Measurements from ENCODE around the gene HM13.

The HM13 gene

DNA sequence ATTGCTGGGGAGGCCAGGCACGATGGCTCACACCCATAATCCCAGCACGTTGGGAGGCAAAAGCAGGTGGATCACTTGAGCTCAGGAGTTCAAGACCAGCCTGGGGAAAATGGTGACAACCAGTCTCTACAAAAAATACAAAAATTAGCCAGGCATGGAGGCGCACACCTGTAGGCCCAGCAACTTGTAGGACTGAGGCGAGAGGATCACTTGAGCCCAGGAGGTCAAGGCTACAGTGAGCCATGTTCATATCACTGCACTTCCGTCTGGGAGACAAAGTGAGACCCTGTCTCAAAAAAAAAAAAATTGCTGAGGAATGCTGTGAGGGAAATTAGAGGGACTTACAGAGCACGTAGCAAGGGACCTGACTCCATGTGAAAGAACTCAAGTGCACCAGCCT, 50.0 kb downstream of the HM13 start:
- TF ChIP-seq TAF1 (IDR thresholded peaks at IDR 0.05; ENCODE audit: borderline replicate concordance, low read depth, low read length), result no peak
- no peak for TF ChIP-seq POLR2A (IDR thresholded peaks at IDR 0.05; ENCODE audit: low read depth, low read length)
- no peak for TF ChIP-seq POLR2AphosphoS5 (IDR thresholded peaks at IDR 0.05; ENCODE audit: low read depth, low read length)
- DNase-seq (ENCODE audit: insufficient read length) (no peak), FAIRE-seq (no peak)

GRCh38 chr20:31565699-31566318, 51.6 kb downstream of the HM13 start:
- DNase-seq (ENCODE audit: insufficient read length) (no peak), FAIRE-seq (no peak)

GRCh38 chr20:31566319-31566657, 52.0 kb downstream of the HM13 start:
- DNase-seq (ENCODE audit: insufficient read length) (no peak), FAIRE-seq (no peak)
- TF ChIP-seq TAF1 (IDR thresholded peaks at IDR 0.05; ENCODE audit: borderline replicate concordance, low read depth, low read length) (no peak), POLR2A (IDR thresholded peaks at IDR 0.05; ENCODE audit: low read depth, low read length) (no peak), POLR2AphosphoS5 (IDR thresholded peaks at IDR 0.05; ENCODE audit: low read depth, low read length) (no peak)

More at GRCh38 chr20:31565699-31566318, 51.6 kb downstream of the HM13 start:
- TF ChIP-seq POLR2A (IDR thresholded peaks at IDR 0.05; ENCODE audit: low read depth, low read length) (no peak), POLR2AphosphoS5 (IDR thresholded peaks at IDR 0.05; ENCODE audit: low read depth, low read length) (no peak), TAF1 (IDR thresholded peaks at IDR 0.05; ENCODE audit: borderline replicate concordance, low read depth, low read length) (no peak)

DNA sequence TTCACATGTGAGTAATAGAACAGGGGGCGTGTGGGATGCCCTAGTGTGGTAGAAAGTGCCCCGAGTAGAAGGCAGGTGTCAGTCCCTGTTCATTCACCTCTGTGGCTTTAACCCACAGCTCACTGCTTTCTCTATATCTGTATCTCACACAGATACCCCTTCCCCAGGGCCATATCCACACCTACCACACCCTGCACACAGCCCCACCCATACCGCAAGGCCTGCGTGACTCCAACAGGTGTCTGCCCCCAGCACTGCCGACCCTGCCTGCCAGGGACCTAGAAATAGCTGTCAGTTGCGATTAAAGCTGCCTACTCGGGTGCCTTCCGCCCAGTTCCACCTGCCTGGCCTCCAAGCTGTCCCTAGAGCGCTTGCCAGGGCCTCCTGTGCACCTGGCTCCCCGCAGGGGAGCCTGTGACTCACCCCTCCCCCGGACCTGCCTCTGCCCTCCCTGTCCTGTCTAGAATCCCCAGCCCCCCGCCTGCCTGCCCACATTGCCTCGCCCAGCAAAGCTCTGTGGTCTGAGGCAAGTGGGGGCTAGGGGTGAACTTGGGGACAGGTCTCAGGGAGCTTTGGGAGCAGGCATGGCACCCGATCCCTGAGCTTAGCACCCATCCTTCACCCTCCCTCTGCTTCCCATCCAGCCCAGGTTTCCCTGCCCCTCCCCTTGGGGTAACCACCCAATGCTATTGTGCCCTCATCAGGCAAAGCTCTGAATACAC, 52.6 kb downstream of the HM13 start:
- DNase-seq (ENCODE audit: insufficient read length), result no peak
- FAIRE-seq, result no peak

DNA sequence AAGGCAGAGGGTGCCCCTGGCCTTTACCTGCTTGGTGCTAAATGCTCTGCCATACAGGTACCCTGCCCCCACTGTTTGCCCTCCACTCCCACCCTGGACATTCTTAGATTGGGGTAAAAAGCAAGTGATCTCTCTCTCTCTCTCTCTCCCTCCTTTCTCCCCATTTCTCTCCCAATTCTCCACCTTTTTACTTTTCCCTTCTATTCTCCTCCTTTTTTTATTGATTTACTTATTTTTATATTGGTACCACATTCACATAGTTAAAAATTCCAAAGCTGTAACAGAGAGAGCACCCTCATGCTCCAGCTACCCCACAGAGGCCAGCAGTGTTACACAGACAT, 53.1 kb downstream of the HM13 start:
- FAIRE-seq, result no peak
- no peak for DNase-seq (ENCODE audit: insufficient read length)
- TF ChIP-seq TAF1 (IDR thresholded peaks at IDR 0.05; ENCODE audit: borderline replicate concordance, low read depth, low read length) (no peak), POLR2A (IDR thresholded peaks at IDR 0.05; ENCODE audit: low read depth, low read length) (no peak), POLR2AphosphoS5 (IDR thresholded peaks at IDR 0.05; ENCODE audit: low read depth, low read length) (no peak)

More for the DNA sequence above, 52.6 kb downstream of the HM13 start:
- TF ChIP-seq POLR2AphosphoS5 (IDR thresholded peaks at IDR 0.05; ENCODE audit: low read depth, low read length) (no peak), TAF1 (IDR thresholded peaks at IDR 0.05; ENCODE audit: borderline replicate concordance, low read depth, low read length) (no peak), POLR2A (IDR thresholded peaks at IDR 0.05; ENCODE audit: low read depth, low read length) (no peak)

DNA sequence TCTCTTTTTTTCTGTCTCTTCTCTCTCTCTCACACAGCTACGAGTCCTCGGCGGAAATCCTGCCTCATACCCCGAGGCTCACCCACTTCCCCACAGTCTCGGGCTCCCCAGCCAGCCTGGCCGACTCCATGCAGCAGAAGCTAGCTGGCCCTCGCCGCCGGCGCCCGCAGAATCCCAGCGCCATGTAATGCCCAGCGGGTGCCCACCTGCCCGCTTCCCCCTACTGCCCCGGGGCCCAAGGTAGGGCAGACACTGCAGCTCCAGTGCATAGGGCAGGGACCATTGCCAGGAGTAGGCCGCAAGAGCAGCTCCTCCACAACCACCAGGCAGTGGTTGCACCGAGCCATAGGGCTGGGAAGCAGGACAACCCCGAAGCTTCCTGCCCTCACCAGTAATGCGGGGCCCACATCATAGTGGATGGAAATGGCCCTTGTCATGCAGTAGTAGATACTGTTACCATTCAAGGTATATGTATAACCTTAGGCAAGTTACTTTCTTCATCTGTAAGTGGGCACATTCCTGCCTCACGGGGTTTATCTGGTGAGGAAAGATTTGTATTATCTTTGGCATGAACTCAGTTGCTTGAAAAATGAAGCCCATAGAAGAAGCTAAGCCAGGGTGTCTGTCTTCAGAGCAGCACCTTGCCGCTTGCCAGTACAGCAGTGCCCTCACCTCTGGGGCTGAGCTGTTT, 53.9 kb downstream of the HM13 start:
- FAIRE-seq, result no peak

DNA sequence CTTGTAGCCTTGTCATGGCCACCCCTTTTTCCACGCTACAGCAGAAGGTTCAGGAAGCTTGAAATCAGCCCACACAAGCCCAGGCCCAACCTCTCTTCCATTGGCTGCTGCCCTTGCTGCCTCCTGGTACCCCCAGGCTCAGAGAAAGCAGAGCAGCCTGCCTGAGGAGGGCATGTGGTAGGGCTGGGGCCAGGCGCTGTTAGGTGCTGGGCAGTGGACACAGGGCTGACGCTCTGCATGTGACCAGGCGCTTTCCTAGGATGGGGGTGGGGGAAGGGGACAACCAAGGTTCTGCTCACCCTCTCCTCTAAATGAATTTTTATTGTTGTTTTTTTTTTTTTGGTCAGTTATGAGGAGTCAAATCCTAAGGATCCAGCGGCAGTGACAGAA, 54.5 kb downstream of the HM13 start:
- no peak for TF ChIP-seq POLR2A (IDR thresholded peaks at IDR 0.05; ENCODE audit: low read depth, low read length)
- no peak for TF ChIP-seq TAF1 (IDR thresholded peaks at IDR 0.05; ENCODE audit: borderline replicate concordance, low read depth, low read length)
- TF ChIP-seq POLR2AphosphoS5 (IDR thresholded peaks at IDR 0.05; ENCODE audit: low read depth, low read length), result no peak
- FAIRE-seq (no peak), DNase-seq (ENCODE audit: insufficient read length) (no peak)

More for the DNA sequence above, 53.9 kb downstream of the HM13 start:
- no peak for TF ChIP-seq POLR2AphosphoS5 (IDR thresholded peaks at IDR 0.05; ENCODE audit: low read depth, low read length)
- TF ChIP-seq POLR2A (IDR thresholded peaks at IDR 0.05; ENCODE audit: low read depth, low read length), result no peak
- no peak for TF ChIP-seq TAF1 (IDR thresholded peaks at IDR 0.05; ENCODE audit: borderline replicate concordance, low read depth, low read length)
- no peak for DNase-seq (ENCODE audit: insufficient read length)

- DNase-seq (ENCODE audit: insufficient read length) (no peak), FAIRE-seq (no peak)
- TF ChIP-seq POLR2AphosphoS5 (IDR thresholded peaks at IDR 0.05; ENCODE audit: low read depth, low read length) (no peak), POLR2A (IDR thresholded peaks at IDR 0.05; ENCODE audit: low read depth, low read length) (no peak), TAF1 (IDR thresholded peaks at IDR 0.05; ENCODE audit: borderline replicate concordance, low read depth, low read length) (no peak)
These were observed 55.1 kb downstream of the HM13 start for GRCh38 chr20:31569163-31570020.

DNA sequence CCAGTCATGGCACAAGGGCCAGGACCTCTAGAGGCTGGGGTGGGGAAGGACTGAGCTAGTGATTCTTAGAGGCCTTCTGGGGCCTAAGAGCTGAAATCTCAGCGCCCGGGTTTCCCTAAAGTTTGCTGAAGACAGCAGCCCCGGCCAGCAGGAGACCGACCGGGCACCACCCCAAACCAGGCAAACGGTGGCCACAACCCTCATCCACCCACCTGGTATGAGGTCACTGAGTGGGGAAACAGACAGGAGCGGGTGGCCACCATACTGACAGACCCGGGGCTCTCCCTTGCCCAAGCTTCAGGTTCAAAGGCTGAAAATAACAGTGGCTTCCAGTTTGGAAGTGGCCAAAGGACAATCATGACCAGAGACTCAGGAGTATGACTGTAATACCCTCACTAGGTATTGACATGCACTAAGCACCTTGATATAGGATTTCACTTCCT, 55.8 kb downstream of the HM13 start:
- TF ChIP-seq POLR2A (IDR thresholded peaks at IDR 0.05; ENCODE audit: low read depth, low read length), result no peak
- no peak for TF ChIP-seq TAF1 (IDR thresholded peaks at IDR 0.05; ENCODE audit: borderline replicate concordance, low read depth, low read length)
- TF ChIP-seq POLR2AphosphoS5 (IDR thresholded peaks at IDR 0.05; ENCODE audit: low read depth, low read length), result no peak
- DNase-seq (ENCODE audit: insufficient read length) (no peak), FAIRE-seq (no peak)

DNA sequence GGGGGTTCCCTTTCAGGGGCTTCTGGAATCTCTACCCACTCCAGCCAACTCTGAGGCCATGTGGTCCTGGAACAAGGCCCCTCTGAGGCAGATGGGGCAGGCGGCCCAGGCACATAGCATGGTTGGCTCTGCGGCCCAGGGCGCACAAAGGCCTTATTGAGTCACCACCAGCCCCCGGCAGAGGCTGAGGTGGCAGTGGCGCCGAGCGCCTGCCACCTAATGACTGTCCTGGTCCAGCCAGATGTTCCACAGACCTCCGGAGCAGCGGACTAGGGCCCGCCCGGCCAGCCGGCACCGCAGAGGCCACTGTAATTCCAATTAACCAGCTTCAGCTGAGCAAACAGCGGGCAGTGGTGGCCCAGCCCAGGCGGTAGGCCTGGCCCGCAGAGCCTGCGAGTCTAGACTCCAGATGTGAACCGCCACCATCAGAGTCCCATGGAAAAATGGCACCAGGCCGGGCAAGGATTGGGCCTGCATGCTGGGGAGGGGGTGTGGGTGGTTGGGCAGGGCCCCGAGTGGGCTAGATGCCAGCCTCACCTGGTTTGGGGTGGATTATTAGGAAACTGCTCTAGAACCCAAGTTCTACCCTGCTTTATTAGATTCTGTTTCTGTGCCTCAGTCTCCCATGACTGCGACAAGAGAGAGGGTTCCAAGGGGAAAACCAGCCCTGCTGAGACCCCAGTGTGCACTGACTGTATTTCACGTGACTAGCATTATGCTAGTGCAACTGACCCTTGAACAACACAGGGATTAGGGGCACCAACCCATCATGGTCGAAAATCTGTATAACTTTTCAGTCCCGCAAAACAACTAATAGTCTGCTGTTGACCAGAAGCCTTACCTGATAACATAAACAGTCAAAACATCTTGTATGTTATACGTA, 56.7 kb downstream of the HM13 start:
- no peak for FAIRE-seq
- no peak for DNase-seq (ENCODE audit: insufficient read length)
- no peak for TF ChIP-seq POLR2A (IDR thresholded peaks at IDR 0.05; ENCODE audit: low read depth, low read length)
- TF ChIP-seq TAF1 (IDR thresholded peaks at IDR 0.05; ENCODE audit: borderline replicate concordance, low read depth, low read length), result no peak
- TF ChIP-seq POLR2AphosphoS5 (IDR thresholded peaks at IDR 0.05; ENCODE audit: low read depth, low read length), result no peak

Data from GM12892 (cell line).